ENCODE data around the gene SORT1.

- TF ChIP-seq, protein P1, sequence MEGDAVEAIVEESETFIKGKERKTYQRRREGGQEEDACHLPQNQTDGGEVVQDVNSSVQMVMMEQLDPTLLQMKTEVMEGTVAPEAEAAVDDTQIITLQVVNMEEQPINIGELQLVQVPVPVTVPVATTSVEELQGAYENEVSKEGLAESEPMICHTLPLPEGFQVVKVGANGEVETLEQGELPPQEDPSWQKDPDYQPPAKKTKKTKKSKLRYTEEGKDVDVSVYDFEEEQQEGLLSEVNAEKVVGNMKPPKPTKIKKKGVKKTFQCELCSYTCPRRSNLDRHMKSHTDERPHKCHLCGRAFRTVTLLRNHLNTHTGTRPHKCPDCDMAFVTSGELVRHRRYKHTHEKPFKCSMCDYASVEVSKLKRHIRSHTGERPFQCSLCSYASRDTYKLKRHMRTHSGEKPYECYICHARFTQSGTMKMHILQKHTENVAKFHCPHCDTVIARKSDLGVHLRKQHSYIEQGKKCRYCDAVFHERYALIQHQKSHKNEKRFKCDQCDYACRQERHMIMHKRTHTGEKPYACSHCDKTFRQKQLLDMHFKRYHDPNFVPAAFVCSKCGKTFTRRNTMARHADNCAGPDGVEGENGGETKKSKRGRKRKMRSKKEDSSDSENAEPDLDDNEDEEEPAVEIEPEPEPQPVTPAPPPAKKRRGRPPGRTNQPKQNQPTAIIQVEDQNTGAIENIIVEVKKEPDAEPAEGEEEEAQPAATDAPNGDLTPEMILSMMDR (IDR thresholded peaks at IDR 0.05; ENCODE audit: low read depth, low read length): no peak
- TF ChIP-seq EZH2phosphoT487 (IDR thresholded peaks at IDR 0.05; ENCODE audit: low read depth): no peak
Observed at GRCh38 chr1:109369167-109369746, 28.5 kb downstream of the SORT1 start.
